Transverse colon (tissue), 4 donors: Measurements from ENCODE around the gene NPVF. TPM values are rescaled to one million over a fixed set of nuclear protein-coding genes. Genes with fewer than 3 reads are reported as not detected.
A peak's percentile ranks its signal among the peaks of the same experiment; 100 is the strongest.

Source experiments
- DNase-seq: peaks from one replicate; pipeline ENCODE4 v3.0.0-alpha.2; 2019
- H3K27ac ChIP-seq, 4 donors: fragments of 200-600 bp; sonication (generic); 2 replicates each; pipeline ENCODE4 v1.5.1; 2016 to 2018; ENCODE audit warnings: inconsistent platforms in 4 of 4
- H3K27me3 ChIP-seq: fragments of 200-600 bp; sonication (generic); 2 replicates; pipeline ENCODE4 v1.5.1; 2017; ENCODE audit warnings: inconsistent platforms
- H3K36me3 ChIP-seq, 4 donors: fragments of 200-600 bp; sonication (generic); 2 replicates each; pipeline ENCODE4 v1.5.1; 2017 to 2019; ENCODE audit warnings: inconsistent platforms in 4 of 4
- H3K4me1 ChIP-seq, 4 donors: fragments of 200-600 bp; sonication (generic); 2 replicates each; pipeline ENCODE4 v1.5.1; 2017 to 2020; ENCODE audit warnings: inconsistent platforms in 4 of 4
- H3K4me3 ChIP-seq, 4 donors: fragments of 200-600 bp; sonication (generic); 1 replicate in 1 of 4; 2 replicates in 3 of 4; pipeline versions ENCODE4 v1.5.1 to v1.6.1; 2017 to 2019; ENCODE audit warnings: inconsistent platforms in 4 of 4
- H3K9me3 ChIP-seq, 2 donors: fragments of 200-600 bp; sonication (generic); 2 replicates each; pipeline ENCODE4 v1.5.1; 2017 to 2019; ENCODE audit warnings: inconsistent platforms in 2 of 2
- EP300 ChIP-seq: sonication (generic); formaldehyde crosslinking; IDR thresholded peaks from one replicate; pipeline ENCODE4 v1.6.1; 2017; ENCODE audit warnings: antibody characterized with exemption, low read depth
- POLR2A ChIP-seq: fragments of 450-650 bp; IDR thresholded peaks from one replicate; pipeline ENCODE4 v1.6.1; 2016; ENCODE audit warnings: antibody characterized with exemption, mild to moderate bottlenecking, moderate library complexity
- POLR2AphosphoS5 ChIP-seq, 3 donors: sonication (generic); formaldehyde crosslinking; IDR thresholded peaks; one replicate each; pipeline ENCODE4 v1.6.1; 2016; ENCODE audit warnings: antibody characterized with exemption in 3 of 3
- WGBS, 2 donors: methylation state at CpG; one replicate each; pipeline ENCODE4 v1.1.5; 2018; ENCODE audit warnings: low coverage in 1 of 2; 5-methylcytosine and 5-hydroxymethylcytosine counted together
- in situ Hi-C, 4 donors: fragments of 200-750 bp; cut with MboI; loops; one replicate each; pipeline versions ENCODE4 v1.15.0 to v1.15.1; 2017; ENCODE audit warnings: low sequenced_read_pairs in 3 of 4, low pct_ligation_motif_present in 1 of 4, low pct_unique_long_range_greater_than_20kb in 1 of 4
- intact Hi-C: fragments of 100-400 bp; cut with DNase I; formaldehyde crosslinking; loops from one replicate; pipeline ENCODE4 v1.15.1; 2023; ENCODE audit warnings: low total_unique reads
- total RNA-seq, 4 donors: library from RNA; depleted of rRNA; stranded (reverse); fragments of >200 nt; gene quantifications; one replicate each; pipeline ENCODE4 v1.1.0, GENCODE V29; 2016
- TF ChIP-seq, protein P1 (sequence below), 5 experiments: fragments of 200-600 bp in 3 of 5; fragments of 450-650 bp in 2 of 5; sonication (generic) in 3 of 5; IDR thresholded peaks; 1 replicate in 2 of 5; 2 replicates in 3 of 5; pipeline ENCODE4 v1.5.1; 2016 to 2017; ENCODE audit warnings: antibody characterized with exemption in 5 of 5, inconsistent platforms in 3 of 5, mild to moderate bottlenecking in 2 of 5, moderate library complexity in 1 of 5

NPVF gene
- total RNA-seq, 4 donors from 2014 or later: not detected

DNA sequence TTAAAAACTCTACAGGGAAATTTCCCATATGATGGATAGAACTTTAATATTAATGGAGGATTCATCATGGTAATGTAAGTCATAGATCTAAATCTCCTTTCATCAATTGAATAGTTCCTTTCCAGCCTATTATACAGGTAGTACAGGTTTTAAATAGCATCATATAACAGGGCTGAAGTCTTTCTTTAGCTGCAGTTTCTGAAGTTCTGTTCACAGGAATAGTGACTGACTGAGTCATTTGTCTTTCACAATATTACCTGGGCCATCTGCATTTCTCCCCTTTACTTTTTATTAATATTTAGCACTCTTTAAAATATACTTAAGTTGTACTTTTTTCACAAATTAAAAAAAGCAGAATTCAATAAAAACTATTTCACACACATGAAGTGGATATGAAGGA is 12.6 kb upstream of the NPVF start:
- H3K36me3 ChIP-seq: no peaks in the 10 kb centered on the region

DNA sequence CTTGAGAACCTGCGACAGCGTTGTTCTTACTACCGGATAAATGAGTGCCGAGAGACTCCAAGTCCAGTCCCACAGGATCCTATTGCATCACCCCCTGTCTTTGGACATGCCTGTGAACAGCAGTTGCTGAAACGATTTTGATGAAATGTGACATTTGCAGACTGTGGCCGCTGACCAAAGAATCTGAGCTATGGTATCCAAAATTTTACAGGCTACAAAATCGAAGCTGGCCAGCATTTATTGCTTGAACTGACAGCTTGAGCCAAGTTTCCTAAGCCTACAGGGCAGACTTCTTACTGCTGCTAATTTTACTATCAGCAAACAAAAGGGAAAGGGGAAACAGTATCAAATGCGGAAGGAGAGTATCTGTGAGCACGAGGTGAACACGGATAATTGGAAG is 12.1 kb upstream of the NPVF start:
- no peak for DNase-seq
- in situ Hi-C loops: no loop called here

More for the DNA sequence above, 12.6 kb upstream of the NPVF start:
- TF ChIP-seq POLR2AphosphoS5 (IDR thresholded peaks at IDR 0.05) (no peak), POLR2A (no peak), EP300 (no peak)
- TF ChIP-seq, protein P1, sequence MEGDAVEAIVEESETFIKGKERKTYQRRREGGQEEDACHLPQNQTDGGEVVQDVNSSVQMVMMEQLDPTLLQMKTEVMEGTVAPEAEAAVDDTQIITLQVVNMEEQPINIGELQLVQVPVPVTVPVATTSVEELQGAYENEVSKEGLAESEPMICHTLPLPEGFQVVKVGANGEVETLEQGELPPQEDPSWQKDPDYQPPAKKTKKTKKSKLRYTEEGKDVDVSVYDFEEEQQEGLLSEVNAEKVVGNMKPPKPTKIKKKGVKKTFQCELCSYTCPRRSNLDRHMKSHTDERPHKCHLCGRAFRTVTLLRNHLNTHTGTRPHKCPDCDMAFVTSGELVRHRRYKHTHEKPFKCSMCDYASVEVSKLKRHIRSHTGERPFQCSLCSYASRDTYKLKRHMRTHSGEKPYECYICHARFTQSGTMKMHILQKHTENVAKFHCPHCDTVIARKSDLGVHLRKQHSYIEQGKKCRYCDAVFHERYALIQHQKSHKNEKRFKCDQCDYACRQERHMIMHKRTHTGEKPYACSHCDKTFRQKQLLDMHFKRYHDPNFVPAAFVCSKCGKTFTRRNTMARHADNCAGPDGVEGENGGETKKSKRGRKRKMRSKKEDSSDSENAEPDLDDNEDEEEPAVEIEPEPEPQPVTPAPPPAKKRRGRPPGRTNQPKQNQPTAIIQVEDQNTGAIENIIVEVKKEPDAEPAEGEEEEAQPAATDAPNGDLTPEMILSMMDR (IDR thresholded peaks at IDR 0.05): no peak
- Histone ChIP-seq H3K27me3 (no peaks in the 10 kb centered on the region), H3K9me3 (no peaks in the 10 kb centered on the region), H3K4me3 (no peak overlapping the region), H3K4me1 (peaks cover 0 to 9% (median 5%) of the 10 kb centered on the region in 4 donors), H3K27ac (no peak overlapping the region)
- DNase-seq: no peak
- in situ Hi-C loops (no loop called here), intact Hi-C loops (loop anchor here (5.0 kb wide), 1 partner anchor 729 kb away; no protein-coding TSS in a partner anchor)

DNA sequence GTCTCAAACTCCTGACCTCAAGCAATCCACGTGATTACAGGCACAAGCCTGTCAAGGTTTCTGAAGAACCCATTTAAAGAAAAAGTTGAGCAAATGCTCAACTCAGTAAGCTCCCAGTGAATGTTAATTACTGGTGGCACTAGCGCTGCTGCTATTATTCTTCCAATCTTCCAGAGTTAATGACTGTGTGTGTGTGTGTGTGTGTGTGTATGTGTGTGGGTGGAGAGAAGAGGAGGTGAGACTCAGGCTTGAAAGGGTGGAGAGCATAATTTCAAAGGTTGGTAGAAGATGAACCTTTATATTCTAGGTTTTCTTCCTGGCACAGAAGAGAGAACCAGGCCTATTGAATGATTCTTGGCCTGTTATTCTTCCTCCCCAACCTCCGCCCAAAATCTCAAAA is 11.6 kb upstream of the NPVF start:
- in situ Hi-C loops (no loop called here), intact Hi-C loops (loop anchor here (5.0 kb wide), 1 partner anchor 728 kb away; no protein-coding TSS in a partner anchor)
- DNase-seq: no peak
- WGBS, 2 donors: 82 to 100% methylated on average over 1 to 3 of the region's 3 CpGs
- H3K27me3 ChIP-seq: no peaks in the 10 kb centered on the region
- H3K4me1 ChIP-seq: peaks cover 0 to 9% (median 5%) of the 10 kb centered on the region in 4 donors
- no peaks in the 10 kb centered on the region for H3K36me3 ChIP-seq
- TF ChIP-seq EP300 (no peak), POLR2AphosphoS5 (IDR thresholded peaks at IDR 0.05) (no peak)
- TF ChIP-seq, protein P1 (IDR thresholded peaks at IDR 0.05): no peak
- no peaks in the 10 kb centered on the region for H3K9me3 ChIP-seq
- no peak overlapping the region for H3K27ac ChIP-seq
- H3K4me3 ChIP-seq: no peak overlapping the region

More for the DNA sequence above, 12.1 kb upstream of the NPVF start:
- WGBS, 2 donors: 26 to 56% methylated on average over 3 to 10 of the region's 10 CpGs
- TF ChIP-seq POLR2AphosphoS5 (IDR thresholded peaks at IDR 0.05): peak in 1 of 3 donors; percentile 12
- TF ChIP-seq, protein P1 (IDR thresholded peaks at IDR 0.05): no peak
- H3K36me3 ChIP-seq: no peaks in the 10 kb centered on the region
- peaks cover 0 to 9% (median 5%) of the 10 kb centered on the region in 4 donors for H3K4me1 ChIP-seq
- no peaks in the 10 kb centered on the region for H3K9me3 ChIP-seq
- H3K4me3 ChIP-seq: no peak overlapping the region
- no peak overlapping the region for H3K27ac ChIP-seq
- no peaks in the 10 kb centered on the region for H3K27me3 ChIP-seq
- intact Hi-C loops: loop anchor here (5.0 kb wide), 1 partner anchor 728 kb away; no protein-coding TSS in a partner anchor

DNA sequence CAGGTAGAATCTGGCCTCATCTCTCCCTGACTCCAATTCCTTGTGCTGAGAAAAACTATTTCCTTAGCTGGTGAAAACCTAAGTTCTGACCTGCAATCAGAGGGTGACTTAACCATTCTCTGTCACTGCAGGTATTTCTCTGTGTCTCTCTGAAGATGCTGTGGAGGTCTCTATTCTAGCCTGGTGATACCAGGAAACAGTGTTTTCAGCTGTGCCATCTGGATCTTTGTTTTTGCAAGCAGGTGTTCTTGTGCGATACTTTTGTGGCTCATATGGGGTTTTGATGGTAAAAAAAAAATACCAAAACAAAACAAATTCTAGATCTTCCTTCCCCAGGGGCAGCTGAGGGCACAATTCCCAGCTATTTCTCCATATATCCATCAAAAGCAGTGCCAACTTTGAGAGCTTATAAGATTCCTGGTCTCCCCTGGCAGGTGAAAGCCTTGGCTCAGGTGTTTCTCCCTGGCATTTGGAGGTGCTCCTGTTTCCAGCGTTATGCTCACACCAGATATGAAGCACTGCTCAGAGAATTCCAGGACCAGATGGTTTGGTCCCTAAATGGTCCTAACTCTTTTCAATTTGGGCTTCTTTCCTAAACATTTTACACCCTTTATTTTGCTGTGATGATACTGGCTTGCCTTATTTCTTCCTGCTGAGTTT is 9.9 kb upstream of the NPVF start:
- intact Hi-C loops: no loop called here
- in situ Hi-C loops: no loop called here
- no peaks in the 10 kb centered on the region for H3K27me3 ChIP-seq
- DNase-seq: no peak
- H3K4me1 ChIP-seq: peaks cover 0 to 10% (median 2%) of the 10 kb centered on the region in 4 donors
- H3K36me3 ChIP-seq: no peaks in the 10 kb centered on the region
- no peaks in the 10 kb centered on the region for H3K9me3 ChIP-seq
- TF ChIP-seq POLR2A (no peak), EP300 (no peak), POLR2AphosphoS5 (IDR thresholded peaks at IDR 0.05) (no peak)
- TF ChIP-seq, protein P1 (IDR thresholded peaks at IDR 0.05): no peak
- H3K4me3 ChIP-seq: no peak overlapping the region
- H3K27ac ChIP-seq: no peak overlapping the region
- WGBS, 2 donors: 79 to 84% methylated on average over 2 of the region's 2 CpGs
